Activated CD4-positive, CD25-positive, alpha-beta regulatory T cell treated with anti-CD3 and anti-CD28 coated beads, Interleukin-2, amount 50 U/mL, for 72 hours (primary cell): ENCODE measurements around the gene CYTL1.
"Not testable (repeated sequence)": the region's sequence is repeated elsewhere in the genome, so short reads cannot be mapped to it uniquely, and the experiment has no call there.

Source experiments
- DNase-seq: peaks from one replicate; pipeline ENCODE4 v3.0.0; 2021

The CYTL1 gene

DNA sequence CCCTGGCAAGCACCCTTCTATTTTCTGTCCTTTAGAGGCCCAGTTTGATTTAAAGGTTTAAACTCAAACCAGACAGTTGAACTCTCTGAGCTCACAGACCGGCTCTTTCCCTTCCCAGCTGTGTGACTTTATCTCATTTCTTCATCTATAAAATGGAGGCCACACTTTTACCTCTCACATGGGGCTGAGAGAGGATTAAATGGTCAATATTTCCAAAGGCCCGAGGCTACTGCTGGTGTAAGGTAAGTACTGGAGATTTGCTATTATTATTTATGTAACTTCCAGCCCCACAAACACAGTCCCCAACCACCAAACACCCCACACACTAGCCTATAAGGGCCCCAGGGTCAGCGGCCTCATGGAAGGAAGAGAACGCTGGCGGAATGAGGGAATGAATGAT lies 13.6 kb upstream of the CYTL1 start:
- no peak for DNase-seq

DNA sequence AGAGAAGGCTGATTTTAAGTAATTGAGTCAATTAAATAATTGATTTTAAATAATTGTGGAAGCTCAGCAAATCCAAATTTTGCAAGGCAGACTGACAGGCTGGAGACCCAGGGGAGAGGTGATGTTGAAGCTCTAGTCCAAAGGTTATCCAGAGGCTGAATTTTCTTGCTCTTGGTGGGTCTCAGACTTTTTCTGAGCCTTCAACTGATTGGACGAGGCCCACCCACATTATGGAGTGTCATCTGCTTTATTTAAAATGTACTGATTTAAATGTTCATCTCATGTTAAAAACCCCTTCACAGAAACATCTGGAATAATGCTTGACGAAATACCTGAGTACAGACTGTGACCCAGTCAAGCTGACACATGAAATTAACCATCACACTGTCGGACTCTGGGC lies 11.7 kb upstream of the CYTL1 start:
- no peak for DNase-seq

DNA sequence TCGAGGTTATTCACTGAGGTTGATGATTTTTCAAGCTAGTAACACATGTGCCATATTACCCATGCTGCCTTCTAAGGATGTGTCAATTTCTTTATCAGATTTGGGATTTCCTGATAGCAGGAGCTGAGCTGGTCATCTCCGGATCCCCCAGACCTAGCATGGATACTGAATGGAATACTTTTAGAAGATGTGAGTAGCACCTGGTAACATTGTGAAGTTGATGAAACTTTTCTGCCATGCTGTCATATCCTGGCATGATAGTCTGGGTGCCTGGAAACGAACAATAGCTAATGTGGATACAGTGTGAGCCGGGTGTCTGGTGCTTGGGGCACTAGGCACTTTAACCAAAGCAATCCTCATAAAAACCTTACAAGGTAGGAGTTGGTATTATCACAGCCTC lies 11.0 kb upstream of the CYTL1 start:
- no peak for DNase-seq

DNA sequence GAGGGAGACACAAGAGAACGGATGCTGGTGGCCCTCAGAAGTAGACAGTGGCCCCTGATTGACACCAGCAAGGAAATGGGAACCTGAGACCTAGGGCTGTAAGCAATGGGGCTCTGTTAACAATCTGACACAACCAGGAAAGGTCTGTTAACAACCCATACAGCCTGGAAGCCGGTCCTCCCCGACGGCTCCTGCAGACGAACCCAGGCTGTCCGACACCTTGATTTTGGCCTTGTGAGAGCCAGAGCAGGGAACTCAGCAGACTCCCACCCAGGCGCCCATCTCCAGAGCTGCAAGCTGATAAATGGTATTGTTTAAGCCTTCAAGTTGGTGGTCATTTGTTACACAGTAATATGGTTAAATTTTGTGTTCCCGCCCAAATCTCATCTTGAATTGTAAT lies 10.2 kb upstream of the CYTL1 start:
- no peak for DNase-seq

DNA sequence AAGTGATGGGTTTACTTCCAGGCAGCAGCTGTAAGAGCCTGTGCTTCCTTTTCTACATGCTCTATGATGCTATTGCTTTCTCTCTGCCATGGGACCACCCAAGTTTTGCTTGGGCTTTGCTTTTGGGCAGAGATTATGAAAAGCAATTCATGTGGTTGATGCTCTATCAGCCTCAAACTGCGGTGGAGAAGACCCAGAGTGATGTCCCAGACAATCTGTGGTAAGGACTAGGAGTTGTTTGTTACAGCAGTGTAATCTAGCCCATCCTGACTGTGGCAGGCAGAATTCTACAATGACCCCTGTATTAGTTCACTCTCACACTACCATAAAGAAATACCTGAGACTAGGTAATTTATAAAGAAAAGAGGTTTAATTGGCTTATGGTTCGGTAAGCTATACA lies 9.2 kb upstream of the CYTL1 start:
- no peak for DNase-seq

DNA sequence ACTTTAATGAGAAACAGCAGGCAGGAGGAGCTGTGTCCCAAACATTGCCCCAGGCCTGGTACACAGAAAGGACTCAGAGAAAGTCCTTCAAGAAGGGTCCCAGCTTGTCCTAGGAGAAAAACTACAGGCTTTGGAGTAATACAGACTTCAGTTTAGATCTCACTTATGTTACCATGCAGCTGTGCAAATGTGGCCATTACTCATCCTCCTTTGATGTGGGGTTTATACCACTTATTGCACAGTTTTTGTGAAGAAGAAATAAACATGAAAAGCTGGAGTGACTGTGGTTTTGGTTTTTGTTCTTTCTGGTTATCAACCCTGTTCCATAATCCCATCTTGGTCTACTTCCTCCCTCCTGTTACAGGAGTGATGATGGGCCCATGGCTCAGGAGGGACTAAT lies 8.1 kb upstream of the CYTL1 start:
- DNase-seq, result no peak

DNA sequence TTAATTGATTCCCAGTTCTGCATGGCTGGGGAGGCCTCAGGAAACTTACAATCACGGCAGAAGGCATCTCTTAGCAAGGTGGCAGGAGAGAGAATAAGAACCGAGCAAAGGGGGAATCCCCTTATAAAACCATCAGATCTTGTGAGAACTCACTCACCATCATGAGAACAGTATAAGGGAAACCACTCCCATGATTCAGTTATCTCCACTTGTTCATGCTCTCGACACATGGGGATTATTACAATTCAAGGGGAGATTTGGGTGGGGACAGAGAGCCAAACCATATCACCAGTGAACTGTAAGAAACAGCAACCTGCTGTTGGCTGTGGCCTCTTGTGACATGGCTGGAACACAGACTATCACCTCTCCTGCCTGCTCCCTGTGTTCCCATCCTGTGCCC lies 7.1 kb upstream of the CYTL1 start:
- DNase-seq, result no peak

DNA sequence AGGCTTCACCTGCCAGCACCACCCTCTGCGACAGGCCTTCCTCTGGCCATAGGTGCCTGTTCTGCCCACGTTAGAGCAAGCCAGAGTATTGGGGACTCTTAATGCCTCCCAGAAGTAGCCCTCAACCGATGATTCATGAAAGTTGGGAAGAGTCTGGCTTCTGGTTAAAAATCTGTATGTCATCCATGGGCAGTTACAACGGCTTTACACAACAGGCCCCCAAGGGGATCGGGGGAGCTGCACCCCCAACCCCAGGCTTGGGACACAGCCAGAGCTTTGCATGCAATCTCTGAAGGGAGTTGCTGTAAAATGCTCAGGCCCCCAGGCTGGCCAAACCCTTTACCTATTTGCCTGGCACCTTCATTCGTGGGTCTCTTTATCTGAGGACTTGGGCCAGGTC lies 5.4 kb upstream of the CYTL1 start:
- no peak for DNase-seq

DNA sequence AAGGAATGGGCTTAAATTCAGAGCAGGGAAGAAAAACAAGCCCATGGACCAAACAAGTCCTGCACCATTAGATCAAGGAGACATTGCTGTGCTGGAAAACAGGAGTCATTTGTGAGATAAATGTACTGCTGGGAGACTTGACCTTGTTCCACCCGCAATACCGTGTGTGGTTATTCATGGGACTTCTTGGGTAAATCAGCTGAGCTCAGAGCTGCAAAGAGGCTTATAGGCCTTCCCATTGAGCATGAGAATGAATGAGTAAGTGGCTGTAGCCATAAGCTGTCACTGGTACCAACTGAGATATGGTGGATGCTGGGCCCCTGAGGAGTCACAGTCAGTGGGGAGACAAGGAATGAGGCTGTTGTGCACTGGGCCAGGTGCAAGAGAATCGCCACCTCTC lies 2.3 kb upstream of the CYTL1 start:
- no peak for DNase-seq

DNA sequence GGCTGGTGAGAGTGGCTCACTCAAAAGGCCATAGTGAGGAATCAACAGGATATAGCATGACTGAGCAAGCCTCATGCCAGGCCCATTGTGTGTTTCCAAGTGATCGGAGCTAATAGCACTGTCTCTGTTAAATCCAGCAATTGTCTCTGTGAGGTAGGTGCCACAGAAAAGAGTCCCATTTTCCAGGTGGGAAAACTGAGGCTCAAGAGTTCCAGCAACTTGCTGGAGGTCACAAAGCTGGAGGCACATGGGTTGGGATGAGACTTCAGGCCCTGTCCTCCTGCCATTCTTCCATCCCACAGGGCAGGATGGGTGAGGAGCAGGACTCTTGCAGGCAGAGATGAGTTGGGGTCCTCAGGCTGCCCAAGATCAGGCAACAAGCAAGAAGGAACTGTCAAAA lies 1.1 kb upstream of the CYTL1 start:
- no peak for DNase-seq

DNA sequence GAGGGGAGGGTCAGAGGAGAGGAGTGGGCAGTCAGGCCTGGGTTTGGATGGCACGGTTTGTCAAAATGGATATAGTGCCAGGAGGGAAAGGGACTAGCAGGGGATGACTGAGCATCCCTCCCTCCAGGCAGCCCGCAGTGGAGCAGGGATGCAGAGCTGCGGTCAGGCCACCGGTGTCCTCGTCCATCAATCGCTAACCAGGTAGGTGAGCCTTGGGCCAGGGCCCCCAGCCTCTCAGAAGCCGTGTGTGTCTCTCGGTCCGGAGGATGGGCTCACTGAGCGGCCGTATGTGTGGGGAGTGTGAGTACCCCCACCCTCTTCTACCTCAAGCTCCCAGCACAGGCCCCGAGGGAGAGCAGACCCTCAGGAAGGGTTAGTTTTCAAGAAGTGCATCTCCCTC lies 538 bp upstream of the CYTL1 start:
- no peak for DNase-seq

DNA sequence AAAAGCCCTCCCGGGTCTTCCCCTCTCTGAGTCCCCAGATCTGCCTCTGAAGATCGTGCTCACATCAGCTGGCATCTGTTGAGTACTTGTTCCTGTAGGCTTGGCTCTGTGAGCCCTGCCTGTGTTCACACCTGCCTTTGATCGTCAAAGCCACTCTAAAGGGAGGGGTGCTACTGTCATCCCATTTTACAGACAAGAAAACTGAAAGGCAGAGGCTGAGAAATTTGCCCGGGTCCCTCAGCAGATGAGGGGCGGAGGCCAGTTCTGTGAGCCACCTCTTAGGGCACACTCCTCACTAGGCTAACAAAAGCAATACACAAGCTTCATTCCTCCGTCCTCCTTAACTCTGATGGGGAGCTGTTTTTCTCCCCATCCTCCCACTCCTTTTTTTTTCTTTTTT lies 655 bp downstream of the CYTL1 start:
- DNase-seq, result no peak

DNA sequence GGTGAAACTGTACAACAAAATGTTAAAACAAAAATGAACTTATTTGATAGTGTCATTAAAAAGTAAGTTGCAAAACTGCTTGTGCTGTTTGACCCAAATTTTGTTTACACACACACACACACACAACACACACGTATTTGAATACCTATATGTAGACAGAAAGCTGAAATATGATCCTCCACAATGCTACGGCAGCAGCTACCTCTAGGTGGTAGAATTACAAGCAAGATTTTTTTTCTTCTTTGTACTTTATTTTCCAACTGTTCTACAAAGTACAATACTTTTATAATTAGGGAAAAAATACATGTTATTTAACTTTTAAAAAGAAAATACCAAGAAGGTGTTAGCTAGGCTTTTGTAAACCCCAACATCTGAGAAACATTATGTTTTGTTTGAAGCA lies 1.2 kb downstream of the CYTL1 start:
- DNase-seq, result no peak

DNA sequence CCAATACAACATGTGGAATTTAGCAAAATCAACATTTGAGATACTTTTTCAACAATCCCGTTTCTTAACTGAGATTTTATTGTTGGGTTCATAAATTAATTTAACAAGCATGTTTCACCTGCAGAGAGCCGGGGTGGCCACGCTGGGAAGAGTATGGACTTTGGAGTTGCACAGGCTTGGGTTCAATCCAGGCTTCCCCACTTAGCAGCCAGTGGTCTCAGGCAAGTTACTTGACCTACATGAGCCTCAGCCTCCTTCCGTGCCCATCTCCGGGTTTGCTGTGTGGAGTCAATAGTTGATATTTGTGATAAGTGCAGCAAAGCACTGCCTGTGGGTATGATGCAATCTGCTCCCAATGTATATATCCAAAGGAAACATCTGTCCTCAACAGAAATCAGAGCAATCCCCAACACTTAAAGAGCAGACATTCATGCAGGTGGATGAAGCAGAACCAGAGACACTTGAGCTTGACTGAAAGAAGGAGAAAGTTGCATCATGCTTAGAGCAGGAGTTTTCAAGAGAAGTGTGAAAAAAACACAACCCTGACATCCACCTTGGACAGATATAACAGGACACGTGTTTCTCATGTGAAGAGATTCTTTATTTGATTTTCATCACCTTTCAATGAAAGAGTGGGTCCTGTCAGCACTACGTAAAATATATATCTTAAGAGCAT lies 5.1 kb downstream of the CYTL1 start:
- no peak for DNase-seq

DNA sequence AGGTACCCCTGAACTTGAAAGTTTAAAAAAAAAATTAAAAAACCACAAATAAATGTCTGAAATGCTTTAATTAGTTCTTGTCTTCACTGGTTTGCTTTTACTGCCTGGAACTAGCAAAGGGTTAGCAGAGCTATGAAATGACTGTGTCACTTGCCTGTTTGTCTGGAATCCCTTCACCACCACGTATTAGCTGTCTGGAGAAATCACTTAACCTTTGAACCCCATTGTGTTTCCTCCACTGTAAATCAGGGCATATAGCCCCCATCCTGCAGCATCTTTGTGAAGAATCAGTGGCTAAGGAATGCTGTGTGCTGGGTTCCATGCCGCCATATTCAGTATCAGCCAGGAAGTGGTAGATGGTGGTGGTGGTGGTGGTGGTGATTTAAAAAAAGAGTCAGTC lies 6.3 kb downstream of the CYTL1 start:
- no peak for DNase-seq

DNA sequence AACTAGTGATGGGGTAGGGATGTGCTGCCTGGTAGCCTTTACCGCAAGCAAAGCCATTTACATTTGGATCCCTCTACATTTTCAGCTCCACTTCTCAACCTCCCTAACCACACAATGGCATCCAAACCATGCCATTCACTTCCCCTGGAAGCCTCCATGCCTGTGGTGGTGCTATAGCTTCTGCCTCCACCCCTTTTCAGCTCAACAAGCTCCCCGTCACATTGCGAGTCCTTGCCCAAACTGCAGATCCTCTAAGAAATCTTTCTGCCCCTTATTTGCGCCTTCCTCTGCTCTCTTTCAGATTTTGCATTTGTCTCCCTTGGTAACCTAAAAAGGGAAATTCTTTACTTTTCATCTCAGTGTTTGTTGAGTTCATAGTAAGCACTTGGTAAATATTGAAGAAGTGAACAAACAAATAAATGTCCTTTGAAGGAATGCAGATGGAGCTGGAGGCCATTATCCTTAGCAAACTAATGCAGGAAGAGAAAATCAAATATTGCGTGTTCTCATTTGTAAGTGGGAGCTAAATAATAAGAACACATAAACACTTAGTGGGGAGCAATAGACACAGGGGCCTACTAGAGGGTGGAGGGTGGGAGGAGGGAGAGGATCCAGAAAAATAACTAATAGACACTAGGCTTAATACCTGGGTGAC lies 6.9 kb downstream of the CYTL1 start:
- no peak for DNase-seq

DNA sequence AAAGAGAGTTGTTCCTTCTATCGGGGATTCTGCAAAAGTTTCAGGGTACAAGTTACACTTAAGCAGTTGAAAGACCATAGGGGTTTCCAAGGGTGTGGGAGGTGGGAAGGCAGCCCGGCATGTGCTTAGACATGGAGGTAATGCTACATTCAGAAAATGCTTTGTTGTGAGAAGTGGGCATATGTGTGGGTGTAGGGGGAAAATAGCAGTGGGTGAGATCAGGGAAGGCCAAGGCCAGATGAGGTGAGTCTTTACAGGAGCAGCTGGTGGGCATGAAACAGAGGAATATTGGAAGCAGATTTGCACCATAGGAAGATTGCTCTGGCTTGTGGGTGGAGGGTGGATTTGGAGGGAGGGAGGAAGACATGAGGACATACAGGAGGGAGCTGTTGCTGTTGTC lies 8.3 kb downstream of the CYTL1 start:
- DNase-seq, result no peak

DNA sequence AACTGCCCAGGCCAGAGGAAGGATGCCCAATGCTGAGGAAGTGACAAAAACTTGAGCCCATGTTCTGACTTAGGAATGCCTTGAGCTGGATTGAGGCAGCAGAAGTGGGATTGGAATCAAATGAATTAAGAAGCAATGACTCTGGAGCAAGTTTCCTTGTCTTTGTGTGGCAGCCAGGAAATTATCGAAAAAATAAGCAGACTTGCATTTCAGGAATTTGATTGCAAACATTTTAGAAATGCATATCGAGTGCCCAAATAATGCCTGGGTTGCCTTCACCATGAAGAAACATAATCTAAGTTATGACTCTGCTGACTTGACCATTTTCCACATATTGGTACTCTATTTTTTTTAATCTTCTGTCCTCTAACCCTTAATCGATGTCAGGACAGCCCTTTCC lies 9.5 kb downstream of the CYTL1 start:
- no peak for DNase-seq

DNA sequence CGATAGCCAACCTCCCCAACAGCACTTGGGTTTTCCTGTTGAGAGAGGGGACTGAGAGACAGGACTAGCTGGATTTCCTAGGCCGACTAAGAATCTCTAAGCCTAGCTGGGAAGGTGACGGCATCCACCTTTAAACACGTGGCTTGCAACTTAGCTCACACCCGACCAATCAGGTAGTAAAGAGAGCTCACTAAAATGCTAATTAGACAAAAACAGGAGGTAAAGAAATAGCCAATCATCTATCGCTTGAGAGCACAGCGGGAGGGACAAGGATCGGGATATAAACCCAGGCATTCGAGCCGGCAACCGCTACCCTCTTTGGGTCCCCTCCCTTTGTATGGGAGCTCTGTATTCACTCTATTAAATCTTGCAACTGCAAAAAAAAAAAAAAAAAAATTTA lies 12.3 kb downstream of the CYTL1 start:
- not testable (repeated sequence) for DNase-seq

DNA sequence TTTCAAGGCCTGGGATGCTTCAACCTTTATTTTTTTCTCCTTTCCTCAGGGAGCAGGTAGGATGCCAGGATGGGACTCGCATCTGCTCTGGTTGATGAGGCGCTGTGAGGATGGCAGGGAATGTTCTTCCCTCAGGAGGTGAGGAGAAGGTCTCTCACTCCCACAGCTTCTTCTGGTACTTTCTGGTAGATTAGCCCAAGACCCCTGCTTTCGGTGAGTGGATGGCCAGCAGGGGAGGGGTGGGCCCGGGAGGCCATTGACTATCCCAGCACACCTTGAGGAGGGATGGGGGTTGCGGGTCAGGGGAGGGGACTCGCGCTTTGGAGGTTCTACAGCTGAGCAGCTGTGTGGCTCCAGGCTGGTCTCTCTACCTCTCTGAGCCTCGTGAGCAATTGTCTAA lies 14.8 kb downstream of the CYTL1 start:
- DNase-seq, result no peak

DNA sequence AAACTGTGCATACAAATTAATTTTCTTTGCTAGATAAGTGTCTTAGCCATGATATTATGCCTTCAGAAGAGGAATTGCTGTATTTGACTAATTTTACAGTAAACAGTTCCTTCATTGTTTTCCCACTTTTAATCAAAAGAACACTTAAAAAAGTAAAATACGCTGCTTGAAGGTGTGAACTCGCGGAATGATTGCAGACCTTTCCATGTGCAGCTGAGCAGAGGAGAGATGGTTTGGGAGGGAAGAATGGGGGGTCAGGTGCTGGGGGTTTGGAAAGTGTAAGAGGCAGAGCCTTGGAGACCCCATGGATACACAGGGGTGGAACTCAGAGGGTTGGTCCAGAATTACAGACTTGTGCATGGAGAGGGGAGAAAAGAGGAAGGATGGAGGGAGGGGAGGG lies 15.3 kb downstream of the CYTL1 start:
- no peak for DNase-seq

DNA sequence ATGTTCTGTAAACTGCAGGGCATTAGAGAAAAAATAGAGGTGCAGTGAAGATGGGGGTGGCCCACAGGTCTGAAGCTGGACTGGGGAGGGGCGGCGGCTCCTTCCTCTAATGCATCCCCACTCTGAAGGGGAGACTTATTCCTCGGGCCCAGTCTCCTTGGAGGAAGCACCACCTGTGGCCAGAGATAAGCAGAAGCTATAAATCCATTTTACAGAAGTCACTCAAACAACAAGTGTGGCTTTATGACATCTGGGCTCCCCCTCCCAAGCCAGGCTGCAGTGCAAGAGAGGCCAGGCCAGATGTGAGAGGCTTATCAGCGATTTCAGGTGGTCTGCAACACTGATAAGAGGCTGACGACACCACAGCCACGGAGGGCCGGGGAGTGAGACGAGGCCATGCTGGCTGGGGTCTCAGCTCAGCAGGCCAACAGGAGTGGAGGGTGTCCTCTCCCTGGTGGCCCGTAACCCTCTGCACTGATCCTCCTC lies 15.8 kb downstream of the CYTL1 start:
- DNase-seq, result no peak

DNA sequence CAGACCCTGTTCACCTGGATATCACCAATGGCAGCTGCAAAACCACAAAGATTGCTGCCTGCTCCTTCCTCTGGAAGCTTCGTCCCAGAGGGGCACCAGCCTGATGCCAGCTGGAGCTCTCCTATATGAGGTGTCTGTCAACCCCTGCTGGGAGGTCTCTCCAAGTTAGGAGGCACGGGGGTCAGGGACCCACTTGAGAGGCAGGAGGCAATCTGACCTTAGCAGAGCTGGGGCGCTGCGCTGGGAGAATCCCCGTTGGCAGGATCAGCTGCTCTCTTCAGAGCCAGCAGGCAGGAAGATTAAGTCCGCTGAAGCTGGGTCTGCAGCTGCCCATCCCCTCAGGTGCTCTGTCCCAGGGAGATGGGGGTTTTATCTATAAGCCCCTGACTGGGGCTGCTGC lies 17.6 kb downstream of the CYTL1 start:
- DNase-seq, result not testable (repeated sequence)

DNA sequence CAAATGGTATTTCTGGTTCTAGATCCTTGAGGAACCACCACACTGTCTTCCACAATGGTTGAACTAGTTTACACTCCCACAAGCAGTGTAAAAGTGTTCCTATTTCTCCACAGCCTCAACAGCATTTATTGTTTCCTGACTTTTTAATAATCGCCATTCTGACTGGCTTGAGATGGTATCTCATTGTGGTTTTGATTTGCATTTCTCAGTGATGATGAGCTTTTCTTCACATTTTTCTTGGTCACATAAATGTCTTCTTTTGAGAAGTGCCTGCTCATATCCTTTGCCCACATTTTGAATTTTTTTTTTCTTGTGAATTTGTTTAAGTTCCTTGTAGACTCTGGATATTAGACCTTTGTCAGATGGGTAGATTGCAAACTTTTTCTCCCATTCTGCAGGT lies 22.3 kb downstream of the CYTL1 start:
- DNase-seq, result not testable (repeated sequence)

DNA sequence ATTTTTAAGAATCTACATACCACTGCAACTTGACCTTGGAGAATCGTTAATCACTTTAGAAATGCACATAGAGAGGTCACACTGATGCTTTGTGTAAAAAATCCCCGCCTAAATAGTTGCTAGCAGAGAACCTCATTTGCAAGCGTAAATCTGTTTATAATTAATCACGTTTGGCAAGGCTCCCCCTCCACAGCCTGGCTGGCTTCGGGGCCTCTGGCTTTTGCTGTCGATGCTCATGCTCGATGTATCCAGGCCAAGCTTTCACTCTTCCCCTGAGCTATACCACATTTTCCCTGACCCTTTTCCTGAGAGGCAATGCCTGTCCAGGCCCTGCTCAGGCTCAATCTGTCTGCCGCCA lies 23.4 kb downstream of the CYTL1 start:
- DNase-seq, result no peak
